ENCODE results near the gene SERPINA9.

Gene SERPINA9

DNA sequence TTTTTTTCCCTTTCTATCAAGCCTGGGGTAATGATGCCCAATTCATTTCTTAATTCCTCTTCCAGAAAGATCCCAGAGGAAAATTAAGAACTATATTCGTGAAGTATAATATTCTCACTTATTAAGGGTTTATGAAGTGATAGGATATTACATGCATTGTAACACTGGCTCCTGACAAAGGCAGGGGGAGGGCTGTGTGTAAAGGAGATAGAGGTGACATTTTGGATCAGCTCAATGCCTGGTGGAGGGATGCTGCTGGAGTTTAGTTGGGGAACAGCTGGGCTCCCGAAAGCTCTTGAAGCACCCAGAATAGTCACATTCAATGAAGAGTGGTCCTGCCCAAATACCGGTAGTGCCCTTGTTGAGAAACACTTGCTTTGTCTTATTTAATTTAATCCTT lies 24.2 kb downstream of the SERPINA9 start:
- DNase-seq (ENCODE audit: extremely low read depth, insufficient read length) = no peak
- no peaks in the 10 kb centered on the region for H3K36me3 ChIP-seq (ENCODE audit: control insufficient read depth, insufficient read depth, low read length)
- no peak for TF ChIP-seq CTCF (IDR thresholded peaks at IDR 0.05; ENCODE audit: insufficient read depth, low read length, poor library complexity, severe bottlenecking)
- no peak overlapping the region for H3K4me3 ChIP-seq (replicated peaks; ENCODE audit: low read depth, low read length)
- H3K27me3 ChIP-seq (replicated peaks; ENCODE audit: control insufficient read depth, insufficient read depth, low read length) = no peaks in the 10 kb centered on the region

GRCh38 chr14:94451091-94451771 lies 24.8 kb downstream of the SERPINA9 start:
- no peak for TF ChIP-seq CTCF (IDR thresholded peaks at IDR 0.05; ENCODE audit: insufficient read depth, low read length, poor library complexity, severe bottlenecking)
- H3K4me3 ChIP-seq (replicated peaks; ENCODE audit: low read depth, low read length) = no peak overlapping the region
- no peaks in the 10 kb centered on the region for H3K27me3 ChIP-seq (replicated peaks; ENCODE audit: control insufficient read depth, insufficient read depth, low read length)

GRCh38 chr14:94450722-94451090 lies 25.3 kb downstream of the SERPINA9 start:
- no peak for TF ChIP-seq CTCF (IDR thresholded peaks at IDR 0.05; ENCODE audit: insufficient read depth, low read length, poor library complexity, severe bottlenecking)
- no peaks in the 10 kb centered on the region for H3K36me3 ChIP-seq (ENCODE audit: control insufficient read depth, insufficient read depth, low read length)
- no peak for DNase-seq (ENCODE audit: extremely low read depth, insufficient read length)
- H3K27me3 ChIP-seq (replicated peaks; ENCODE audit: control insufficient read depth, insufficient read depth, low read length) = no peaks in the 10 kb centered on the region
- no peak overlapping the region for H3K4me3 ChIP-seq (replicated peaks; ENCODE audit: low read depth, low read length)

More at GRCh38 chr14:94451091-94451771, 24.8 kb downstream of the SERPINA9 start:
- H3K36me3 ChIP-seq (ENCODE audit: control insufficient read depth, insufficient read depth, low read length) = no peaks in the 10 kb centered on the region
- no peak for DNase-seq (ENCODE audit: extremely low read depth, insufficient read length)

GRCh38 chr14:94449930-94450329 lies 26.1 kb downstream of the SERPINA9 start:
- no peak for TF ChIP-seq CTCF (IDR thresholded peaks at IDR 0.05; ENCODE audit: insufficient read depth, low read length, poor library complexity, severe bottlenecking)
- H3K27me3 ChIP-seq (replicated peaks; ENCODE audit: control insufficient read depth, insufficient read depth, low read length) = no peaks in the 10 kb centered on the region
- DNase-seq (ENCODE audit: extremely low read depth, insufficient read length) = no peak

GRCh38 chr14:94448071-94448808 lies 27.8 kb downstream of the SERPINA9 start:
- no peak for TF ChIP-seq CTCF (IDR thresholded peaks at IDR 0.05; ENCODE audit: insufficient read depth, low read length, poor library complexity, severe bottlenecking)

More at GRCh38 chr14:94449930-94450329, 26.1 kb downstream of the SERPINA9 start:
- H3K36me3 ChIP-seq (ENCODE audit: control insufficient read depth, insufficient read depth, low read length) = no peaks in the 10 kb centered on the region
- H3K4me3 ChIP-seq (replicated peaks; ENCODE audit: low read depth, low read length) = no peak overlapping the region

More at GRCh38 chr14:94448071-94448808, 27.8 kb downstream of the SERPINA9 start:
- no peaks in the 10 kb centered on the region for H3K27me3 ChIP-seq (replicated peaks; ENCODE audit: control insufficient read depth, insufficient read depth, low read length)
- H3K36me3 ChIP-seq (ENCODE audit: control insufficient read depth, insufficient read depth, low read length) = no peaks in the 10 kb centered on the region
- no peak for DNase-seq (ENCODE audit: extremely low read depth, insufficient read length)
- no peak overlapping the region for H3K4me3 ChIP-seq (replicated peaks; ENCODE audit: low read depth, low read length)

Data from GM06990 (cell line).